ENCODE measurements around the gene VASP. TPM values are rescaled to one million over a fixed set of nuclear protein-coding genes. Genes with fewer than 3 reads are reported as not detected.
A peak's percentile ranks its signal among the peaks of the same experiment; 100 is the strongest.

VASP gene
- total RNA-seq, 1 experiment from 2014 or later: 102 TPM

DNA sequence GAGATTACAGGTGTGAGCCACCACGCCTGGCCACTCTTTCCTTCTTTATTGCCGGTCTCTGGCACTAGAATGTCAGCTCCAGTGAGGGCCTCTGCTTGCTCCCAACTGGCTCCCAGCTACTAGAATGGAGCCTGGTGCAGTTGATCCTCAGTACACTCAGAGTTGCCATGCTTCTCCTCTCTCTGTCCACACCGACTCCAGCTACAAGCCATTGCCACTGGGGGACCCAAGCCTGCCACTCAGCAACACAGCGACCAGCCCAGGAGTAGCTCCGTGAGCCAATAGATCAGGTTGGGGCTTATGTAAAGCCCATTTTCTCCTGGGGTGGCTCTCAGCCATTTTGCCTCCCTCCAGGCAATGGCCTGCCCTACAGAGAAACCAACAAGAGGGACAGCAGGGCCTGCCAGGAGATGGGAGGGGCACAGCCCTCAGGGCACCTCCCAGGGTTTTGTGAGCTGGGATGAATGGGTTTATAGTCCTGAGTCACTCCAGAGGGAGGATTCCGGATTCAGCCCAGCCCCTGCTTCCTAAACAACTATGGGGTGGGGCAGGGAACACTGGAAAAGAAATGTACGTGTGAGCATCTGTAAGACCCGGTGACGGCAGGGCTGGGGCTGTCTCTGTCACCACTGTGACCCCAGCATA lies 40.8 kb downstream of the VASP start:
- DNase-seq (ENCODE audit: low read depth): peak; percentile 38

DNA sequence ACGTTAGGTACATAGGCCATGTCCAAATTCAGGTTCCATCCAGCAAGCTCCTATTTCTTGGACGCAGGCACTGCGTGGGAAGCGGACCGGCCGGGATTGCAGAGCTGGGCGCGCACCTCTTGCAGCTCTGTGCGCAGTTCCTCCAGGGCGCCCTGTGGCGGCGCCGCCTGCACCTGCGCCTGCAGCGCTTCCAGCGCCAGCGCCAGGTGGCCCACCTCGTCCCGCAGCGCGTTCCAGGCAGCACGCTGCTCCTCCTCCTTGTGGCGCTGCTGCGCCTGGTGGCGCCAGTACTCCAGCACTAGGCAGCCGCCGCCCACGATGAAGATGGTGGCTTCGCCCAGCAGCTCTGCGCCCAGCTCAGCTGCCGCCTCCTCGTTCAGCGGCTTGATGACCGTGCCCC lies 46.2 kb downstream of the VASP start:
- no peak for DNase-seq (ENCODE audit: low read depth)

DNA sequence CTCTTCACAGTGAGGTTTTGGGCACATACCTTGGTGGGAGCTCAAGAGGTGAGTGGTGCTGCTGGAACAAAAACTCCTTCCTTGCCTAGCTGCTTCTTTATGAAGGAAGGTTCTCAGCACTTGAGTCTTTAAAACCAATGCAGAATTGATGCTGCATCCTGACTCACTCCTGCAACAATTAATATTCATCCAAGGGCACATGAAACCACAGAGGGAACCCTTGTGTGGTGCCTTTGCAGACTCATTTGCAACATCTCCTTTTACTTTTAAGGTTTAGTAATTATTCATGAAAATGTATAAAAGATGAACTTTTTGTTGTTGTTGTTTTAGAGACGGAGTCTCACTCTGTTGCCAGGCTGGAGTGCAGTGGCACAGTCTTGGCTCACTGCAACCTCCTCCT lies 47.2 kb downstream of the VASP start:
- DNase-seq (ENCODE audit: low read depth): no peak

DNA sequence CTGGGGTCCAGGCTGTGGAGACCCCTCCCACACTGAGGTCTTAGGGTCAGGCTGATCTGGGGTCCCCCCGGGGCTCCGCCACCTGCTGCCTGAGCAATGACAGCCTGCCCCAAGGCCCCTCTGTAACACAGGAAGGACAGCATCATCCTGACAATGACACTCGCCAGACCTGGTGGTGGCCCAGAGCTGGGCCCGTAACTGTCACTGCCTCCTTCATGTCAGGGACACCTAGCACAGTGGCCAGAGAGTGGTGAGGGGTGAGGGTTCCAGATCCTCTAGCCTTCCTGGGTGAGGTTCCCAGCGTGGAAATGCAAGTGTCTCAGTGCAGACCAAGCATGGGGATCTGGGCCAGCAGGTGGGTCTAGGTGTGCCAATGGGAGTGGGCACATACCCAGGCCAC lies 49.6 kb downstream of the VASP start:
- DNase-seq (ENCODE audit: low read depth): no peak

DNA sequence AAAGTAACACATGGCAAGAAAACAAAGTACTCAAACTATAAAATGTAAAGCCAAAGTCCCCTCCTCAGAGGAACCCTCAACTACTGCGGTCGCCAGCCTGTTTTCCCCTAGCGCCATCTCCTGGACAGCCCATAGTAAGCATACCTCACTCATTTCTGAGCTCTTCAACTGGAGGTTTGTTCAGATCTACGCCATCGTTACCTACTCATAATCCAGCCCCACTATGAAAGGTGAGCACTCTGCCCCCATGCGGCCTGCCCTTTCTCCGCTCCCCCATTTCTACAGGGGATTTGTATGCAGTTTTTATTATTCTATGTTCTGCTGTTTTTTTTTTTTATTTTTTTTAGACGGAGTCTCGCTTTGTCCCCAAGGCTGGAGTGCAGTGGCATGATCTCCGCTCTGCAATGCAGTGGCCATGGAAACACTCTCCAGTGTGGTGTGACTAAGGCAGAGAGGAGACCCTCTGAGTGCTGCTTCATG lies 51.2 kb downstream of the VASP start:
- no peak for DNase-seq (ENCODE audit: low read depth)

DNA sequence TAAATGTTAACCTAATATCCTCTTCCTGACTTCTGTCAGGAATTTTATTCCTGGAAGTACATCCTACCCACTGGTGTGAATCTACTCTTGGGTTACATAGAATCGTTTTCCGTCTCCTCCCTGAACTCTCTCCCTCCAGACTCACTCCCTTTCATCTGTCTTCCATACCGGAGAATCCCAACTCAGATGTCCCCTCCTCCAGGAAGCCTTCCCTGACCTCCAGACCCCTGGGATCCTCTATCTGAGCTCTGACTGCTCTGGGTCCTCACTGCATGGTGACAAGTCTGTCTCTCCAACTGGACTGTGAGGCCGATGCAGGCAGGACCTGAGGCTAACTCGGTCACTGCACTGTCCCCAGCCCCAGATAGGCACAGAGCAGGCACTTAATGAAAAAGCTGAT lies 52.8 kb downstream of the VASP start:
- DNase-seq (ENCODE audit: low read depth): no peak

DNA sequence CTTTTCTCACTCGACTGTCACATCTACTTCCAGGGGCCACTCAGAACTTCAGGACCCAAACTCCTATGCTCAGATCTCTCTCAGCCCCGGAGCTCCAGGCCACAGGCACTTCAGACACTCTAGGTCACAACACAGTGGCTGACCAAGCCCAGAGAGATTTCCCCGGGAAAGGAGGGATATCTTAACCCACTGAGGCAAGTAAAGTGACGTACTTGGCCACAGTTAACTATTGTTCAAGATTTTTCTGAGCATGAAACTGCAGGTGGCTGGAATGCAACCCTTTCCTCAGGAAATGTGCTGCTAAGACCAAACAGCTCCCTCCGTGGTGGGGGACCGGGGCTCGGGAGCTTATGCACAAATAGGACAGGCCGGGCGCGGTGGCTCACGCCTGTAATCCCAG lies 53.4 kb downstream of the VASP start:
- DNase-seq (ENCODE audit: low read depth): no peak

DNA sequence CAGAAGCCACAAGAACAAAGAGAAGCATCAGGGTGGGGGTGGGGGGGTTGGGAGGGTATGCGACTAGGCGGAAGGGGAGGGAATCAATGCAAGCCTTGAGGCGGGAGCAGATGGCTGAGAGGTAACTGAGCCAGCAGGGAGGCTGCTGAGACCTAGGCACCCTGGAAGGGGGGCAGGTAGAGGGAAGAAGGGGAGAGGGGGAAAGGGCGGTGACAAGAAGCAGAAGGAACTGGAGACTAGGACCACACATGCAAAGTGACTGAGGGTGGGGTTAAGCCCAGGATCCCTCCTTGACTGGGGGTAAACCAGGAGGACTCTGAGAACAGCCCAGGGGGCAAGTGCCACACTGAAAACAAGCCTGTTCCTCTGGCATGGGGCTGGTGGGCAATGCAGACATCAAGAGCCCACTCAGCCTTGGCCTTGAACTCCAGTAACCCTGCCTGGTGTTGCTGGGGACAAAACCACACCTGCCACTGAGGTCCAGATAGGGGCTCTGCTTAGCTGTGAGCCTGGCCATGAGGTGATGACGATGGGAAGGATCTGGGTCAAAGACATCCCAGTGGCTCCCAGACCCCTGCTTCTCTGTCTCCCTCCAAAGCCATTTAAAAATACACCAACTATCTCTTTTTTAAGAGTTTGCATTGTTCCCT lies 57.0 kb downstream of the VASP start:
- DNase-seq (ENCODE audit: low read depth): no peak

DNA sequence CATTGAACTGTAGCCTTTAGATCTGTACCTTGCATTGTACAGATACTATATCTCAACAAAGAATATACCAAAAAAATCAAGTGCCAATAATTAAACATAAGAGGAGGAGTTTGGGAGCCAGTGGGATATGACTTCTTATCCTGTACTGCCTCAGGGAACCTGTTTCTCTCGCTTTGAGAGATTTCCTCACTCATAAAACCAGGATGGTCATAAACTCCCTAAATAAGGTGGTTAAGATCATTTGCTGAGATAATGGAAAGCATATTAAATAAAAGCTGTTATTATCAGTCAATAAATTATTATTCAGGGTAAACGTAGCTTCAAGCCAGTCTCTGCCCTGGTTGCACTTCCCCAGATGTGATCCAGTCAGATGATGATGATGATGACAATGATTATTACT lies 60.3 kb downstream of the VASP start:
- no peak for DNase-seq (ENCODE audit: low read depth)

DNA sequence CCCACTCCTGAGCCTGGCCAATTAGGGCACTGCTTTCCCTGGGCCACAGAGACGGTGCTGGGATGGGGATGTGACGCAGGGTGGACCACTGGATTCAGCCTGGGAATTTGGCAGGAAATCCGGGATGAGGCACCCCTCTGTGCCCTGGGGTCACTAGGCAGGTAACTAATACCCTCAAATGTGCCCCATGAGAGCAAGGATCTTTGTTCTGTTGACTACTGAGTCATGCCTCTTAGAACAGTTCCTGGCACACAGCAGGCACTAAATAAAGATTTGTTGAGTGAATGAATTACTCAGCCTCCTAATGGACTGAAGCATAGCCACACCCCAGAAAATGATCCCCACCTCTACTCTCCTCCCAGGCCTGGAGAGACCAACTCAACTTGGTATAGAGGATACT lies 61.5 kb downstream of the VASP start:
- peak; percentile 93 for DNase-seq (ENCODE audit: low read depth)

DNA sequence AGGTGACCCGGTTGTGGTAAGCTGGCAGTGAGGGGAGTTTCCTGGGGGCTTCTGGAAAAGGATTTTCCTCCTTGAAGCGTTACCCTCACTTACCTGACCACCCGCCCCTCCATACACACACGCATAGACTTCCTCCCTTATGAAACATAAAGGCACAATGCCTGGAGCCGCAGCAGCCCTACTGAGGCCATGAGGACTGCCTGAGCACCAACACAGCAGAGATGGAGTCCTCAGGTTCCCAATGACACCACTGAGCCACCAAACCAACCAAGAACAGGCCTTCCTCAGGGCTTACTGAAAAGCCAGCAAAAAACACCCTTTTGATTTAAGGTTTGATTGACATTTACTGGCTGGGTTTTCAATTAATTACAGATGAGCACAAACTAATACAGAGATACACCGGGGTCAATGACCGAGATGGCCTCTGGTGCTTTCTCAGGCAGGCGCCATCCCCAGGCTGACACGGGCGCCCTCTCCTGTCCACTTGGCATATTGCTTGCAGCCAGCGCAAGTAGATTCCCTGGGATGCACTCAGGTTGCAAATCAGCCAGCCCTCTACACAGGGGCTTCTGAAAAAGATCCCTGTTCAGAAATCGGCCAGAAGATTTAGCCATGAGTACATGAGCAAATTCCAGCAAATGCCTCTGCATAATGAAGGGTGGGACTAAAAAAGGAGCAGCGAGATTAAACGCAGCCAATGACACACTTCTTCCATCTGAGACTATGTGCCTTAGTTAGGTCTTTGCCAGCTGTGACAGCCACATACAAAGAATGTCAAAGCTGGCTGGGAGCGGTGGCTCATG lies 62.5 kb downstream of the VASP start:
- DNase-seq (ENCODE audit: low read depth): peak; percentile 58

DNA sequence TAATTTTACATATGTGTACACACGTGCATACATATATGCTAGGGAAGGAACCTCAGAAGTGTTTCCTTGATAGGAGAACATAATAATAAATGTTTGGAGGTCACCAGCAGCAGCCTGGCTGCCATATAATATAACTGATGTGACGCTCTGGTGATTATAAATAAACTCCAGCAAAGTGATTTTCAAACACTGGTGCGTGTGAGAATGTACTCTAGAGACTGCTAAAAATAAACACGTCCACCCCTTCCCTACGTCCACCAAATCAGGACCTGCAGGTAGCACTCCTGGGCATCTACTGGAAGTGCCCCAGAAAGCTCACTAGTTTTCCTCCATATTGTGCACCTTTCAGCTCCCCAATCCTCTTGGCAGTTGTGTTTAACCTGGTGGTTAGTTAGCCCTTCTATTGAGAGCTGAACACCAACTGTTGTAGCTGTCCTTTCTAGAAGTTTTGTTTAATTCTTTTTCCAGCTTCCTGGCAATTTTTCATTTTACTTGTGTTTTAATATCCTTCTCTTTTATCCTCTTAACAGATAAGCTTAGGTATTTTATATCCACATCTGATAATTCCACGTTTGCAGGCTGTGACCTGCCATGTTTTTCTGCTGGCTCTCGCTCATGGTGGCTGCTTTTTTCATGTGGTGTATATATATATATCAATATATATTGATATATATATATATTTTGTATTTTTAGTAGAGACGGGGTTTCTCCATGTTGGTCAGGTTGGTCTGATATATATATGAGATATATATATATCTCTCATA lies 64.4 kb downstream of the VASP start:
- no peak for DNase-seq (ENCODE audit: low read depth)

DNA sequence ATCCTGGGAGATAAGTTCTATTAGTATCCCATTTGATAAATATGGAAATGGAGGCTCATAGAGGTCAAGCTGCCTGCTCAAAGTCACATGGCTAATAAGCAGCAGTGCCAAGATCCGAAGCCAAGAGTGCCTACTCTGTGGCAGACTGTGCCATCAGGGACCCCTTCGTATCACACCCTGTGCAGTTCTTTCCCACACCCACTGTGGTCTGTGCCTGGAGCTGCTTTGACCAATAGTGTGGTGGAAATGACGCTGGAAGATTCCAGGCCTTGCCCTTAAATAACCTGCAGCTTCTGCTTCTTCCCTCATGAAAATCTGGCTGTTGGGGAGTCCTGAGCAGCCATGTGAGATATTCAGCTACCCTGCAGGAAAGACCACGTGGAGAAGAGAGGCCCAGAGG lies 67.2 kb downstream of the VASP start:
- no peak for DNase-seq (ENCODE audit: low read depth)

DNA sequence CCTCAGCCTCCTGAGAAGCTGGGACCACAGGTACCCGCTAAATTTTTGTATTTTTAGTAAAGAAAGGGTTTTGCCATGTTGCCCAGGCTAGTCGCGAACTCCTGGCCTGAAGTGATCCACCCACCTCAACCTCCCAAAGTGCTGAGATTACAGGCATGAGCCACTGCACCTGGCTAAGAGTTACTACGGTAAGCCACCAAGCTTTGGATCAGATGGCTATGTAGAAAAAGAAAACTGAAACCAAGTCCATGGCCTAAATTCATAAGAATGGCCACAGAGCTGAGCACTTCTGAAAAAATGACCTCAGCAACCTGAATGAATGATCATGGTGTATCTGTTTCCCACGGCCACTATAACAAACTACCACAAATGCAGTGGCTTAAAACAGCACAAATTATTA lies 67.9 kb downstream of the VASP start:
- no peak for DNase-seq (ENCODE audit: low read depth)

Other genes with a start within 250 kb of the VASP start
- not detected in 2 replicates for gene CKM, start 184.6 kb upstream of the VASP start, total RNA-seq (2014; rRNA removed)
- not detected in 2 replicates for gene KLC3, start 166.7 kb upstream of the VASP start, total RNA-seq (2014; rRNA removed)
- gene ERCC2, start 136.9 kb upstream of the VASP start, total RNA-seq (2014; rRNA removed): 29.2 and 30.6 TPM in 2 replicates
- gene PPP1R13L, start 102.4 kb upstream of the VASP start, total RNA-seq (2014; rRNA removed): 0.64 and 0.92 TPM in 2 replicates
- 21.4 and 24.6 TPM in 2 replicates for gene POLR1G, start 100.8 kb upstream of the VASP start, total RNA-seq (2014; rRNA removed)
- gene ERCC1, start 83.6 kb upstream of the VASP start, total RNA-seq (2014; rRNA removed): 132 and 148 TPM in 2 replicates
- 0.32 and 0.34 TPM in 2 replicates for gene FOSB, start 39.5 kb upstream of the VASP start, total RNA-seq (2014; rRNA removed)
- gene RTN2, start 10.4 kb upstream of the VASP start, total RNA-seq (2014; rRNA removed): 22.9 and 39.7 TPM in 2 replicates
- gene PPM1N, start 9.0 kb upstream of the VASP start, total RNA-seq (2014; rRNA removed): 1.7 and 2.4 TPM in 2 replicates
- 13.7 and 18.2 TPM in 2 replicates for gene OPA3, start 77.3 kb downstream of the VASP start, total RNA-seq (2014; rRNA removed)
- gene GPR4, start 94.7 kb downstream of the VASP start, total RNA-seq (2014; rRNA removed): not detected in 2 replicates
- gene EML2, start 131.9 kb downstream of the VASP start, total RNA-seq (2014; rRNA removed): 17.8 and 20.1 TPM in 2 replicates
- gene GIPR, start 160.7 kb downstream of the VASP start, total RNA-seq (2014; rRNA removed): not detected in 2 replicates
- gene SNRPD2, start 184.5 kb downstream of the VASP start, total RNA-seq (2014; rRNA removed): 208 and 273 TPM in 2 replicates
- 12.8 and 16.6 TPM in 2 replicates for gene QPCTL, start 185.2 kb downstream of the VASP start, total RNA-seq (2014; rRNA removed)
- 8.4 and 11.5 TPM in 2 replicates for gene FBXO46, start 223.4 kb downstream of the VASP start, total RNA-seq (2014; rRNA removed)
- not detected in 2 replicates for gene MEIOSIN, start 226.0 kb downstream of the VASP start, total RNA-seq (2014; rRNA removed)